ENCODE data around the gene JADE1.

DNA sequence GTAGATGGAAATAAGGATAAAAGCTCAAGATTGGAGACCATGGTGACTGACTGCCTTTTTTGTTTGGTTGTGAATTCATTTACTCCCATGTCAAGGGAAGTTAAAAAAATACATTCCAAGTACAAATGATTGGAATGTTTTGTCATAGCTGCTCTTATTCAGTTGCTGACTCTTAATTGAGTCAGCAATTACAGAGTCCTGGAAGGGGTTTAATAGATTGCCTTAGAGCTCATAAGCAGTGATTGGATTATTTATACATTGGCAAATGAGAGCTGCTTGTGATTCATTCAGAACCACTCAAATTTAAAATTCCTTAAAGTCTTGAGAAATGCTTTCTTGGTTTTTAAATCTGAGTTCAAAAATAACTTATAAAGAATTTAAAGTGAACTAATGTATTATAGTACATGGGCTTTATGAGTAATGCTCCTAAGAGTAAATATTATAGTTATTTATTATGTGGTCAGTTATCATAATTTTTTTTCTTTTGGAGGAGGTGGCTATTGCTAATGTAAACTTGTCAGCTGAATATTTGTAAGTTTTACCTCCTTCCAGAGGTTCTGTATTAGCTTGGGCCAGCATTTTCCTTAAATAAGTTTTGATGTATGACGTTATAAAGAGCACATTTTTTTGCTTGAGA, 13.6 kb downstream of the JADE1 start:
- TF ChIP-seq, protein P1, sequence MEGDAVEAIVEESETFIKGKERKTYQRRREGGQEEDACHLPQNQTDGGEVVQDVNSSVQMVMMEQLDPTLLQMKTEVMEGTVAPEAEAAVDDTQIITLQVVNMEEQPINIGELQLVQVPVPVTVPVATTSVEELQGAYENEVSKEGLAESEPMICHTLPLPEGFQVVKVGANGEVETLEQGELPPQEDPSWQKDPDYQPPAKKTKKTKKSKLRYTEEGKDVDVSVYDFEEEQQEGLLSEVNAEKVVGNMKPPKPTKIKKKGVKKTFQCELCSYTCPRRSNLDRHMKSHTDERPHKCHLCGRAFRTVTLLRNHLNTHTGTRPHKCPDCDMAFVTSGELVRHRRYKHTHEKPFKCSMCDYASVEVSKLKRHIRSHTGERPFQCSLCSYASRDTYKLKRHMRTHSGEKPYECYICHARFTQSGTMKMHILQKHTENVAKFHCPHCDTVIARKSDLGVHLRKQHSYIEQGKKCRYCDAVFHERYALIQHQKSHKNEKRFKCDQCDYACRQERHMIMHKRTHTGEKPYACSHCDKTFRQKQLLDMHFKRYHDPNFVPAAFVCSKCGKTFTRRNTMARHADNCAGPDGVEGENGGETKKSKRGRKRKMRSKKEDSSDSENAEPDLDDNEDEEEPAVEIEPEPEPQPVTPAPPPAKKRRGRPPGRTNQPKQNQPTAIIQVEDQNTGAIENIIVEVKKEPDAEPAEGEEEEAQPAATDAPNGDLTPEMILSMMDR (conservative IDR thresholded peaks at IDR 0.05; ENCODE audit: low read depth, low read length) = no peak
- TF ChIP-seq EZH2 (IDR thresholded peaks at IDR 0.05; ENCODE audit: borderline replicate concordance, low read depth, low read length, poor library complexity, severe bottlenecking) = no peak

Measured in A673 (cell line).